ENCODE results near the gene TRPM7. TPM values are rescaled to one million over a fixed set of nuclear protein-coding genes. Genes with fewer than 3 reads are reported as not detected.

The TRPM7 gene
- total and polyA plus RNA-seq, 4 donors = 6.3 to 81.1 (median 24.0) TPM

DNA sequence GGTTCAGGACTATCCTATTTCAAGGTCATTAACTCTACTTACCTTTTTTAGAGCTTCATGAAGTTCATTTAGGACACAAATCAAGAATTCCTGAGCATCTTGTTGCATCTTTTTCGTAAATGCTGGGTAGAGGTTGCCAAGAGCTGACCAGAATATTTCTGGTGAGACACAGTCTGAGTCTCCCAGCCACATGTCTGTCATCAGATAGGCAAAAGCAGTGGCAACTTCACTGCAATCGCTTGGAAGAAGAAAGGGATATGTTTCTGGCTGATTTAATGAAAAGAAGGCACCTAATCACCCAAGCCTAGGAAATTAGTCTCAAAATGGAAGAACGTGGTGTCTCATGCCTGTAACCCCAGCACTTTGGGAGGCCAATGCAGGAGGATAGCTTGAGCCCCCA, 143.0 kb downstream of the TRPM7 start:
- no peaks in the 10 kb centered on the region for H3K36me3 ChIP-seq (ENCODE audit: control insufficient read depth in 4 of 4, insufficient read depth in 3 of 4, low read depth in 1 of 4, low read length in 3 of 4)
- no peaks in the 10 kb centered on the region for H3K27me3 ChIP-seq (ENCODE audit: control insufficient read depth in 4 of 4, insufficient read depth in 4 of 4, low read length in 3 of 4)
- H3K4me1 ChIP-seq (ENCODE audit: control insufficient read depth in 4 of 4, insufficient read depth in 4 of 4, low read length in 3 of 4) = no peaks in the 10 kb centered on the region
- TF ChIP-seq JUND (IDR thresholded peaks at IDR 0.05) = no peak
- TF ChIP-seq, protein P1, sequence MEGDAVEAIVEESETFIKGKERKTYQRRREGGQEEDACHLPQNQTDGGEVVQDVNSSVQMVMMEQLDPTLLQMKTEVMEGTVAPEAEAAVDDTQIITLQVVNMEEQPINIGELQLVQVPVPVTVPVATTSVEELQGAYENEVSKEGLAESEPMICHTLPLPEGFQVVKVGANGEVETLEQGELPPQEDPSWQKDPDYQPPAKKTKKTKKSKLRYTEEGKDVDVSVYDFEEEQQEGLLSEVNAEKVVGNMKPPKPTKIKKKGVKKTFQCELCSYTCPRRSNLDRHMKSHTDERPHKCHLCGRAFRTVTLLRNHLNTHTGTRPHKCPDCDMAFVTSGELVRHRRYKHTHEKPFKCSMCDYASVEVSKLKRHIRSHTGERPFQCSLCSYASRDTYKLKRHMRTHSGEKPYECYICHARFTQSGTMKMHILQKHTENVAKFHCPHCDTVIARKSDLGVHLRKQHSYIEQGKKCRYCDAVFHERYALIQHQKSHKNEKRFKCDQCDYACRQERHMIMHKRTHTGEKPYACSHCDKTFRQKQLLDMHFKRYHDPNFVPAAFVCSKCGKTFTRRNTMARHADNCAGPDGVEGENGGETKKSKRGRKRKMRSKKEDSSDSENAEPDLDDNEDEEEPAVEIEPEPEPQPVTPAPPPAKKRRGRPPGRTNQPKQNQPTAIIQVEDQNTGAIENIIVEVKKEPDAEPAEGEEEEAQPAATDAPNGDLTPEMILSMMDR (IDR thresholded peaks at IDR 0.05; ENCODE audit: low read depth, low read length, missing input control) = no peak
- TF ChIP-seq GABPA (IDR thresholded peaks at IDR 0.05 in 1 of 2, conservative IDR thresholded peaks at IDR 0.05 in 1 of 2) = no peak
- TF ChIP-seq, protein P2, sequence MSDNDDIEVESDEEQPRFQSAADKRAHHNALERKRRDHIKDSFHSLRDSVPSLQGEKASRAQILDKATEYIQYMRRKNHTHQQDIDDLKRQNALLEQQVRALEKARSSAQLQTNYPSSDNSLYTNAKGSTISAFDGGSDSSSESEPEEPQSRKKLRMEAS (IDR thresholded peaks at IDR 0.05) = no peak
- no peak overlapping the region for H3K27ac ChIP-seq (ENCODE audit: low read depth in 1 of 2, low read length in 2 of 2)
- H3K9me3 ChIP-seq (ENCODE audit: control insufficient read depth in 4 of 4, low read length in 3 of 4) = no peaks in the 10 kb centered on the region
- H3K9ac ChIP-seq (ENCODE audit: low read depth in 1 of 2, low read length in 2 of 2) = no peak overlapping the region
- DNase-seq (ENCODE audit: low spot score) = no peak
- H3K4me3 ChIP-seq (ENCODE audit: low read depth in 1 of 3, low read length in 3 of 3) = no peak overlapping the region
- WGBS = 92% methylated on average over 3 of the region's 3 CpGs

DNA sequence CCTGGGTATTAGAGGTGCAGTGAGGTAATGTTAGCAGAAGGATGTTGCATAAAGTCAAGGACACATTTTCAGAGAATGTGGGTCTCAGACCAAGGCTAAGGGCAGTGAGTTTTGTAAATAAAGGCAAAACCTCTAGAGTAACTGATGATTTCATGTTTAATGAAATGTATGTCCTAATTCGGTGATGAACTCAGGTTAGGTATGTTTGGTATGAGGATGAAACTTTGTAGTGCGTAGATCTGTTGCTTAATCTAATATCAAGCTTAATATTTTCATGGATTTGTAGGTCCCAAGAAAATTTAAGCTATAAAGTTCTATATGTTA, 143.7 kb downstream of the TRPM7 start:
- H3K9me3 ChIP-seq (ENCODE audit: control insufficient read depth in 4 of 4, low read length in 3 of 4) = no peaks in the 10 kb centered on the region
- TF ChIP-seq FOXA1 (IDR thresholded peaks at IDR 0.05) (no peak), TAF1 (conservative IDR thresholded peaks at IDR 0.05) (no peak), YY1 (IDR thresholded peaks at IDR 0.05) (no peak), RAD21 (IDR thresholded peaks at IDR 0.05) (no peak), HNF4G (IDR thresholded peaks at IDR 0.05) (no peak), RXRA (IDR thresholded peaks at IDR 0.05) (no peak)
- TF ChIP-seq, protein P2 (IDR thresholded peaks at IDR 0.05) = no peak
- no peak overlapping the region for H3K9ac ChIP-seq (ENCODE audit: low read depth in 1 of 2, low read length in 2 of 2)
- H3K4me1 ChIP-seq (ENCODE audit: control insufficient read depth in 4 of 4, insufficient read depth in 4 of 4, low read length in 3 of 4) = no peaks in the 10 kb centered on the region
- H3K27ac ChIP-seq (ENCODE audit: low read depth in 1 of 2, low read length in 2 of 2) = no peak overlapping the region
- H3K27me3 ChIP-seq (ENCODE audit: control insufficient read depth in 4 of 4, insufficient read depth in 4 of 4, low read length in 3 of 4) = no peaks in the 10 kb centered on the region
- 91% methylated on average over 2 of the region's 2 CpGs for WGBS
- DNase-seq (ENCODE audit: low spot score) = no peak
- H3K36me3 ChIP-seq (ENCODE audit: control insufficient read depth in 4 of 4, insufficient read depth in 3 of 4, low read depth in 1 of 4, low read length in 3 of 4) = no peaks in the 10 kb centered on the region
- no peak overlapping the region for H3K4me3 ChIP-seq (ENCODE audit: low read depth in 1 of 3, low read length in 3 of 3)

DNA sequence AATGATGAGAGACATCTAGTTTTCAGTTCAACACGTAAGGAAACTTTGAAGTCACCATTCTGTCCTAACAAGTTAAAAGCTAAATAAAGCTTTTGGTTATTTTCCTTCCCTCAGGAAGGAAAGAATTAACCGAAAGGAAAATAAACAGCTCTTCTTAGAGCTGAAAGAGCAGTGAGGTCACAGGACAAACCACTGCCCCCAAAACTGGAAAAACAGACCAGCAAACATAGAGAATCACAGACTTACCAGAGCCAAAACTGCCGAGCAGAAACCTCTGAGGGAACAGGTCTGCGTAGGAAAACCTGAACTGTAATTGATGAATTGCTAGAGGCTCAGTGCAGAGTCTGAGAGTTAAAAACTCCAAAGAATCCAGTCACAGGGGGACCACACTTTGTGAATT, 154.8 kb downstream of the TRPM7 start:
- H3K27ac ChIP-seq (ENCODE audit: low read depth in 1 of 2, low read length in 2 of 2) = no peak overlapping the region
- no peaks in the 10 kb centered on the region for H3K9me3 ChIP-seq (ENCODE audit: control insufficient read depth in 4 of 4, low read length in 3 of 4)
- H3K4me3 ChIP-seq (ENCODE audit: low read depth in 1 of 3, low read length in 3 of 3) = no peak overlapping the region
- peaks cover 0 to 1% (median 0%) of the 10 kb centered on the region in 4 donors for H3K36me3 ChIP-seq (ENCODE audit: control insufficient read depth in 4 of 4, insufficient read depth in 3 of 4, low read depth in 1 of 4, low read length in 3 of 4)
- 83% methylated on average over 4 of the region's 4 CpGs for WGBS
- DNase-seq (ENCODE audit: low spot score) = no peak
- no peaks in the 10 kb centered on the region for H3K4me1 ChIP-seq (ENCODE audit: control insufficient read depth in 4 of 4, insufficient read depth in 4 of 4, low read length in 3 of 4)
- no peaks in the 10 kb centered on the region for H3K27me3 ChIP-seq (ENCODE audit: control insufficient read depth in 4 of 4, insufficient read depth in 4 of 4, low read length in 3 of 4)
- TF ChIP-seq, protein P3, sequence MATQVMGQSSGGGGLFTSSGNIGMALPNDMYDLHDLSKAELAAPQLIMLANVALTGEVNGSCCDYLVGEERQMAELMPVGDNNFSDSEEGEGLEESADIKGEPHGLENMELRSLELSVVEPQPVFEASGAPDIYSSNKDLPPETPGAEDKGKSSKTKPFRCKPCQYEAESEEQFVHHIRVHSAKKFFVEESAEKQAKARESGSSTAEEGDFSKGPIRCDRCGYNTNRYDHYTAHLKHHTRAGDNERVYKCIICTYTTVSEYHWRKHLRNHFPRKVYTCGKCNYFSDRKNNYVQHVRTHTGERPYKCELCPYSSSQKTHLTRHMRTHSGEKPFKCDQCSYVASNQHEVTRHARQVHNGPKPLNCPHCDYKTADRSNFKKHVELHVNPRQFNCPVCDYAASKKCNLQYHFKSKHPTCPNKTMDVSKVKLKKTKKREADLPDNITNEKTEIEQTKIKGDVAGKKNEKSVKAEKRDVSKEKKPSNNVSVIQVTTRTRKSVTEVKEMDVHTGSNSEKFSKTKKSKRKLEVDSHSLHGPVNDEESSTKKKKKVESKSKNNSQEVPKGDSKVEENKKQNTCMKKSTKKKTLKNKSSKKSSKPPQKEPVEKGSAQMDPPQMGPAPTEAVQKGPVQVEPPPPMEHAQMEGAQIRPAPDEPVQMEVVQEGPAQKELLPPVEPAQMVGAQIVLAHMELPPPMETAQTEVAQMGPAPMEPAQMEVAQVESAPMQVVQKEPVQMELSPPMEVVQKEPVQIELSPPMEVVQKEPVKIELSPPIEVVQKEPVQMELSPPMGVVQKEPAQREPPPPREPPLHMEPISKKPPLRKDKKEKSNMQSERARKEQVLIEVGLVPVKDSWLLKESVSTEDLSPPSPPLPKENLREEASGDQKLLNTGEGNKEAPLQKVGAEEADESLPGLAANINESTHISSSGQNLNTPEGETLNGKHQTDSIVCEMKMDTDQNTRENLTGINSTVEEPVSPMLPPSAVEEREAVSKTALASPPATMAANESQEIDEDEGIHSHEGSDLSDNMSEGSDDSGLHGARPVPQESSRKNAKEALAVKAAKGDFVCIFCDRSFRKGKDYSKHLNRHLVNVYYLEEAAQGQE (IDR thresholded peaks at IDR 0.05) = no peak
- TF ChIP-seq TAF1 (conservative IDR thresholded peaks at IDR 0.05) (no peak), GABPA (IDR thresholded peaks at IDR 0.05 in 1 of 2, conservative IDR thresholded peaks at IDR 0.05 in 1 of 2) (no peak), EGR1 (IDR thresholded peaks at IDR 0.05; ENCODE audit: low read depth in 2 of 2) (no peak), YY1 (IDR thresholded peaks at IDR 0.05) (no peak), RXRA (IDR thresholded peaks at IDR 0.05) (no peak), RAD21 (IDR thresholded peaks at IDR 0.05) (no peak), HNF4A (conservative IDR thresholded peaks at IDR 0.05) (no peak), SP1 (IDR thresholded peaks at IDR 0.05) (no peak), FOXA1 (IDR thresholded peaks at IDR 0.05) (no peak)
- TF ChIP-seq, protein P2 (IDR thresholded peaks at IDR 0.05) = no peak
- no peak overlapping the region for H3K9ac ChIP-seq (ENCODE audit: low read depth in 1 of 2, low read length in 2 of 2)

All from liver (tissue), 9 donors.